ENCODE data around the gene ATP5F1B. TPM values are rescaled to one million over a fixed set of nuclear protein-coding genes. Genes with fewer than 3 reads are reported as not detected.

ATP5F1B gene
- total RNA-seq, 1 donor from 2014 or later: 569 TPM

GRCh38 chr12:56616244-56616643 is 29.5 kb downstream of the ATP5F1B start:
- DNase-seq (ENCODE audit: low read depth): no peak
- H3K4me3 ChIP-seq (ENCODE audit: low read depth, low read length): no peak overlapping the region
- TF ChIP-seq CTCF (conservative IDR thresholded peaks at IDR 0.05; ENCODE audit: low read depth, low read length): no peak

DNA sequence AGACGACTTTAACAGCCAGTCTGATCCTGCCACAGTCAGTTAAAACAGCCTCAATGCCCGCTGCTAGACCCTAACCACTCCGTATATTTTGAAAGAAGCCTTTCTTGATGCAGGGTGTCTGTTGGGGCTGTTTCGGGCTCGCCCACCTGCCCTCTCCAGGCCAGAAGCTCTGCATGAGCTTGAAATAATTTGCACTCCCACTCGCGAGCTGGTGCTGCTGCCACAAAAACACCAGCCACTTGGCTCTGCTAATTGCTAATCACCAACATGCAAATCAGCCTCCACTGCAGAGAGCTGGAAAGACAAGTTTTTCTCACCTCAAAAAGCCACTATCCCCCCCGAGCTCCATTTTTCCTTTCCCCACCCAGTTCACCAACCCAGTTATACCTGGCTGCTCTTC is 31.2 kb downstream of the ATP5F1B start:
- H3K4me3 ChIP-seq (ENCODE audit: low read depth, low read length): no peak overlapping the region
- no peak for DNase-seq (ENCODE audit: low read depth)
- TF ChIP-seq CTCF (conservative IDR thresholded peaks at IDR 0.05; ENCODE audit: low read depth, low read length): no peak

- no peak overlapping the region for H3K4me3 ChIP-seq (ENCODE audit: low read depth, low read length)
- TF ChIP-seq CTCF (conservative IDR thresholded peaks at IDR 0.05; ENCODE audit: low read depth, low read length): no peak
- no peak for DNase-seq (ENCODE audit: low read depth)
These were observed 41.4 kb downstream of the ATP5F1B start for GRCh38 chr12:56604355-56604754.

GRCh38 chr12:56602239-56602638 is 43.5 kb downstream of the ATP5F1B start:
- DNase-seq (ENCODE audit: low read depth): no peak
- no peak for TF ChIP-seq CTCF (conservative IDR thresholded peaks at IDR 0.05; ENCODE audit: low read depth, low read length)
- no peak overlapping the region for H3K4me3 ChIP-seq (ENCODE audit: low read depth, low read length)

- TF ChIP-seq CTCF (conservative IDR thresholded peaks at IDR 0.05; ENCODE audit: low read depth, low read length): peak; percentile 32
- no peak overlapping the region for H3K4me3 ChIP-seq (ENCODE audit: low read depth, low read length)
- no peak for DNase-seq (ENCODE audit: low read depth)
These were observed 44.3 kb downstream of the ATP5F1B start for GRCh38 chr12:56601503-56601902.

GRCh38 chr12:56600753-56601152 is 45.0 kb downstream of the ATP5F1B start:
- no peak for TF ChIP-seq CTCF (conservative IDR thresholded peaks at IDR 0.05; ENCODE audit: low read depth, low read length)
- H3K4me3 ChIP-seq (ENCODE audit: low read depth, low read length): no peak overlapping the region
- DNase-seq (ENCODE audit: low read depth): no peak

DNA sequence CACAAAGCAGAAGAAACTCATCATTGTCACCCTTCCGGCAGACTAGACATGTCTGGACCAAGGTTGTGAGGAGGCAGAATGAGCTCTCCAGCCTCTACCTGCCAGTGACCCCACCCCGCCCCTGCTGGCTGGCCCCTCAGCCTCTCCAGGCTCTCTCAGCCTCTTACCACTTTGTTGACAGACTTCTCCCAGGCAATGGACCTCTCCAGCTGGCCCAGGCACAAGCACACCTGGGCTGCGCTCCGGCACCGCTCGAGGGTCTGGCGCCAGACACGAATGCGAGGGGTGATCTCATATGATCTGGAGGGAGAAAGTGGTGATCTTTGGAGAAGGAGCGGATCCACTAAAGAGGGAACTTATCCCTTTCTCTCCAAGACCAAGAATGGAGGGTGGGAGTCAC is 46.0 kb downstream of the ATP5F1B start:
- H3K4me3 ChIP-seq (ENCODE audit: low read depth, low read length): no peak overlapping the region
- no peak for DNase-seq (ENCODE audit: low read depth)
- no peak for TF ChIP-seq CTCF (conservative IDR thresholded peaks at IDR 0.05; ENCODE audit: low read depth, low read length)

Measured in epithelial cell of proximal tubule (primary cell).